Measurements from ENCODE around the gene PCBP3.

Gene PCBP3

DNA sequence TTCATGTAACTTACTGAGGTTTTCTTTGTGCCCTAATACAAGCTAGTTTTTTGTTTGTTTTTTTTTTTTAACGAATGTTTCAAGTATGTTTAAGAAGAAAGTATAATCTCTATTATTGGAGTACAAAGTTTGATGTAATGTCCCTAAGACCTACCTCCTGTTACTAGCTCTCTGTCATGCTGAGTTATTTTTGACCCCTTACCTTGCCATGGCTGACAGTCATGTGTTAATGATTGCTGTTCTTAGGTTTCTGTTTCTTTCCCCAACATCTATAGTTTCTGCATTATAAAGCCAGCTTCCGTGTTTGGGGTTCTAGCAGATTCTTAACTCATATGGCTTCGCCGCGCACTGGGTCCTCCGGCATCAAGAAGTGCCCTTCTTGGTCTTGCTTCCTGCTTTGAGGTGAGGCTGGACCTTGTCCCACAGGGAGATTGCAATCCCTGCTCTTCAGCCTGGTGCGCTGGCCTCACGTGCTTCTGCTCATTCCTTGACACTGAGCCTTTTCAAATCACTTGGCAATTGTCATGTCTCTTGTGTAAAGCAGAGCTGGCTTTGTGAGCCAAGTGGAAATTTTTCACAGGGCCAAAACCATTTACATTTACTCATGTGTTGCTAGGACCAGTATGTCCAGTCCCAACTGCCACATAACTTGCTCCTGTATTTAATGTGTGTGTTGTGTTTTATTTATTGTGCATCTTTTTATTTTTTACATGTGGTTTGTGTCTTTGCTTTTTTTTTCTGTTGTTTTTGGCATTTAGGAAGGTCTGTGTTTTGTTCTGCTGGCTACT lies 203.0 kb downstream of the PCBP3 start:
- Histone ChIP-seq H3K27me3 (ENCODE audit: insufficient read depth, low read length) (no peaks in the 10 kb centered on the region), H3K4me3 (ENCODE audit: low read depth, low read length) (no peak overlapping the region), H3K9ac (ENCODE audit: low read length) (no peak overlapping the region), H2BK120ac (ENCODE audit: insufficient read depth, low read length, poor library complexity) (no peak overlapping the region), H4K91ac (ENCODE audit: low read depth, low read length) (no peak overlapping the region), H4K8ac (ENCODE audit: low read depth, low read length) (no peak overlapping the region), H3K79me1 (ENCODE audit: low read length) (no peaks in the 10 kb centered on the region), H2AK5ac (ENCODE audit: low read length) (no peak overlapping the region), H3K23ac (ENCODE audit: low read length) (no peak overlapping the region), H2AFZ (ENCODE audit: insufficient read depth, low read length, poor library complexity) (no peak overlapping the region), H3K27ac (ENCODE audit: low read depth, low read length) (no peak overlapping the region), H3K4me2 (ENCODE audit: low read length) (no peak overlapping the region), H3K4me1 (ENCODE audit: control insufficient read depth in 1 of 2, insufficient read depth in 2 of 2, low read length in 2 of 2) (no peaks in the 10 kb centered on the region), H2BK12ac (ENCODE audit: low read length) (no peak overlapping the region), H4K12ac (ENCODE audit: low read depth, low read length) (no peak overlapping the region), H2BK5ac (ENCODE audit: low read depth, low read length, poor library complexity) (no peak overlapping the region), H3K14ac (ENCODE audit: low read length) (no peak overlapping the region), H3K79me2 (ENCODE audit: control insufficient read depth, insufficient read depth, low read length, poor library complexity) (no peaks in the 10 kb centered on the region), H3K36me3 (ENCODE audit: control insufficient read depth in 1 of 2, insufficient read depth in 2 of 2, low read length in 2 of 2) (no peaks in the 10 kb centered on the region), H3K9me3 (ENCODE audit: insufficient read depth, low read depth, low read length) (no peaks in the 10 kb centered on the region), H3K4ac (ENCODE audit: low read depth, low read length) (no peak overlapping the region), H3K18ac (ENCODE audit: low read length) (no peak overlapping the region)
- no CpG with 5 or more reads among the region's 8 CpGs for WGBS (ENCODE audit: extremely low coverage, insufficient coverage, insufficient read length)
- no peak for DNase-seq

GRCh38 chr21:45847870-45848269 lies 204.3 kb downstream of the PCBP3 start:
- H2BK120ac ChIP-seq (ENCODE audit: insufficient read depth, low read length, poor library complexity) = no peak overlapping the region
- H2AK5ac ChIP-seq (ENCODE audit: low read length) = no peak overlapping the region
- H3K9ac ChIP-seq (ENCODE audit: low read length) = no peak overlapping the region
- no peak overlapping the region for H3K4ac ChIP-seq (ENCODE audit: low read depth, low read length)
- H3K18ac ChIP-seq (ENCODE audit: low read length) = no peak overlapping the region
- no peaks in the 10 kb centered on the region for H3K36me3 ChIP-seq (ENCODE audit: control insufficient read depth in 1 of 2, insufficient read depth in 2 of 2, low read length in 2 of 2)
- no peak overlapping the region for H4K91ac ChIP-seq (ENCODE audit: low read depth, low read length)
- no peak overlapping the region for H3K23ac ChIP-seq (ENCODE audit: low read length)
- H3K4me1 ChIP-seq (ENCODE audit: control insufficient read depth in 1 of 2, insufficient read depth in 2 of 2, low read length in 2 of 2) = no peaks in the 10 kb centered on the region
- no peak overlapping the region for H4K8ac ChIP-seq (ENCODE audit: low read depth, low read length)
- H3K27me3 ChIP-seq (ENCODE audit: insufficient read depth, low read length) = no peaks in the 10 kb centered on the region
- no peak overlapping the region for H3K4me3 ChIP-seq (ENCODE audit: low read depth, low read length)
- H2BK12ac ChIP-seq (ENCODE audit: low read length) = no peak overlapping the region
- WGBS (ENCODE audit: extremely low coverage, insufficient coverage, insufficient read length) = no CpG with 5 or more reads among the region's 10 CpGs
- H3K4me2 ChIP-seq (ENCODE audit: low read length) = no peak overlapping the region
- no peak for DNase-seq
- H4K12ac ChIP-seq (ENCODE audit: low read depth, low read length) = no peak overlapping the region
- no peak overlapping the region for H3K27ac ChIP-seq (ENCODE audit: low read depth, low read length)
- no peak overlapping the region for H2AFZ ChIP-seq (ENCODE audit: insufficient read depth, low read length, poor library complexity)
- H3K79me1 ChIP-seq (ENCODE audit: low read length) = no peaks in the 10 kb centered on the region
- H3K79me2 ChIP-seq (ENCODE audit: control insufficient read depth, insufficient read depth, low read length, poor library complexity) = no peaks in the 10 kb centered on the region
- H3K14ac ChIP-seq (ENCODE audit: low read length) = no peak overlapping the region
- H2BK5ac ChIP-seq (ENCODE audit: low read depth, low read length, poor library complexity) = no peak overlapping the region
- H3K9me3 ChIP-seq (ENCODE audit: insufficient read depth, low read depth, low read length) = no peaks in the 10 kb centered on the region

DNA sequence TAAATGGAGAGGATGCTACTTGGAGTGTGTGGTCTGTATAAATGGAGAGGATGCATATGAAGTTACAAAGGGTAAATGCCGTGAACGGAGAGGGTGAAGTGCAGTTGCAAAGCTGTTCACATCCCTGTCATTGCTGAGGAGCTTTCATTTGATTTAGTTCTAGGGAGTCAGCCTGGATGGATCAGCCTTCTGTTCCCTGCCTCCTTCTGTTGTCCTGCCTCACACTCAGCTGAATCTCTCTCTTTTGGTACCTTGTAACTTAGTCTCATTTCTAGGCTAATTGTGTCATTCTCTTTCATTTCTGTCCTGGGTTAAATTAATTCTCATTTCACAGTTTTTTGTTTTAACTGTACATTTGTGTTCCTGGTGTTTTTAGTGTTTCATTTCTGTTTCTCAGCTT lies 204.8 kb downstream of the PCBP3 start:
- H3K79me1 ChIP-seq (ENCODE audit: low read length) = no peaks in the 10 kb centered on the region
- H4K91ac ChIP-seq (ENCODE audit: low read depth, low read length) = no peak overlapping the region
- WGBS (ENCODE audit: extremely low coverage, insufficient coverage, insufficient read length) = no CpG with 5 or more reads among the region's 2 CpGs
- H3K79me2 ChIP-seq (ENCODE audit: control insufficient read depth, insufficient read depth, low read length, poor library complexity) = no peaks in the 10 kb centered on the region
- H2AFZ ChIP-seq (ENCODE audit: insufficient read depth, low read length, poor library complexity) = no peak overlapping the region
- no peak overlapping the region for H3K27ac ChIP-seq (ENCODE audit: low read depth, low read length)
- no peak overlapping the region for H3K4me2 ChIP-seq (ENCODE audit: low read length)
- H2BK120ac ChIP-seq (ENCODE audit: insufficient read depth, low read length, poor library complexity) = no peak overlapping the region
- H2BK12ac ChIP-seq (ENCODE audit: low read length) = no peak overlapping the region
- H3K27me3 ChIP-seq (ENCODE audit: insufficient read depth, low read length) = no peaks in the 10 kb centered on the region
- no peak overlapping the region for H3K23ac ChIP-seq (ENCODE audit: low read length)
- no peak overlapping the region for H2AK5ac ChIP-seq (ENCODE audit: low read length)
- DNase-seq = no peak
- H3K36me3 ChIP-seq (ENCODE audit: control insufficient read depth in 1 of 2, insufficient read depth in 2 of 2, low read length in 2 of 2) = no peaks in the 10 kb centered on the region
- no peak overlapping the region for H3K14ac ChIP-seq (ENCODE audit: low read length)
- H4K12ac ChIP-seq (ENCODE audit: low read depth, low read length) = no peak overlapping the region
- H3K9me3 ChIP-seq (ENCODE audit: insufficient read depth, low read depth, low read length) = no peaks in the 10 kb centered on the region
- H3K9ac ChIP-seq (ENCODE audit: low read length) = no peak overlapping the region
- no peak overlapping the region for H2BK5ac ChIP-seq (ENCODE audit: low read depth, low read length, poor library complexity)
- H3K4me3 ChIP-seq (ENCODE audit: low read depth, low read length) = no peak overlapping the region
- H4K8ac ChIP-seq (ENCODE audit: low read depth, low read length) = no peak overlapping the region
- no peak overlapping the region for H3K4ac ChIP-seq (ENCODE audit: low read depth, low read length)
- H3K18ac ChIP-seq (ENCODE audit: low read length) = no peak overlapping the region
- no peaks in the 10 kb centered on the region for H3K4me1 ChIP-seq (ENCODE audit: control insufficient read depth in 1 of 2, insufficient read depth in 2 of 2, low read length in 2 of 2)

GRCh38 chr21:45848805-45849204 lies 205.3 kb downstream of the PCBP3 start:
- Histone ChIP-seq H3K27me3 (ENCODE audit: insufficient read depth, low read length) (no peaks in the 10 kb centered on the region), H3K79me1 (ENCODE audit: low read length) (no peaks in the 10 kb centered on the region), H3K4me3 (ENCODE audit: low read depth, low read length) (no peak overlapping the region), H3K79me2 (ENCODE audit: control insufficient read depth, insufficient read depth, low read length, poor library complexity) (no peaks in the 10 kb centered on the region), H4K12ac (ENCODE audit: low read depth, low read length) (no peak overlapping the region), H3K18ac (ENCODE audit: low read length) (no peak overlapping the region), H2BK5ac (ENCODE audit: low read depth, low read length, poor library complexity) (no peak overlapping the region), H4K8ac (ENCODE audit: low read depth, low read length) (no peak overlapping the region), H3K4ac (ENCODE audit: low read depth, low read length) (no peak overlapping the region), H2AFZ (ENCODE audit: insufficient read depth, low read length, poor library complexity) (no peak overlapping the region), H4K91ac (ENCODE audit: low read depth, low read length) (no peak overlapping the region), H2BK12ac (ENCODE audit: low read length) (no peak overlapping the region), H3K36me3 (ENCODE audit: control insufficient read depth in 1 of 2, insufficient read depth in 2 of 2, low read length in 2 of 2) (no peaks in the 10 kb centered on the region), H2BK120ac (ENCODE audit: insufficient read depth, low read length, poor library complexity) (no peak overlapping the region), H3K9me3 (ENCODE audit: insufficient read depth, low read depth, low read length) (no peaks in the 10 kb centered on the region), H3K23ac (ENCODE audit: low read length) (no peak overlapping the region), H3K4me1 (ENCODE audit: control insufficient read depth in 1 of 2, insufficient read depth in 2 of 2, low read length in 2 of 2) (no peaks in the 10 kb centered on the region), H3K4me2 (ENCODE audit: low read length) (no peak overlapping the region), H3K14ac (ENCODE audit: low read length) (no peak overlapping the region), H3K27ac (ENCODE audit: low read depth, low read length) (no peak overlapping the region), H3K9ac (ENCODE audit: low read length) (no peak overlapping the region), H2AK5ac (ENCODE audit: low read length) (no peak overlapping the region)
- no peak for DNase-seq
- no CpG with 5 or more reads among the region's 2 CpGs for WGBS (ENCODE audit: extremely low coverage, insufficient coverage, insufficient read length)
